Measurements from ENCODE around the gene DNAH1.

DNA sequence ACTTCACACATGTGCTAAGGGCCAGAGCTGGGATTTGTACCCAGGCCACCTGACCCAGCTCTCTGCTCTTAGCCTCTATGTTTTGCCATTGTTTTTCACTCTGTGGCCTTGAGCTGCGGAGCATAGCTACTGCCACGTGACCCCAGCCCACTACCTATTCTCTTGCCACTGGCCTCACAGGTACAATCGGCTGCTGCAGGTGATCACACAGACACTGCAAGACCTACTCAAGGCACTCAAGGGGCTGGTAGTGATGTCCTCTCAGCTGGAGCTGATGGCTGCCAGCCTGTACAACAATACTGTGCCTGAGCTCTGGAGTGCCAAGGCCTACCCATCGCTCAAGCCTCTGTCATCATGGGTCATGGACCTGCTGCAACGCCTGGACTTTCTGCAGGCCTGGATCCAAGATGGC, 82.6 kb downstream of the DNAH1 start:
- TF ChIP-seq, protein P1, sequence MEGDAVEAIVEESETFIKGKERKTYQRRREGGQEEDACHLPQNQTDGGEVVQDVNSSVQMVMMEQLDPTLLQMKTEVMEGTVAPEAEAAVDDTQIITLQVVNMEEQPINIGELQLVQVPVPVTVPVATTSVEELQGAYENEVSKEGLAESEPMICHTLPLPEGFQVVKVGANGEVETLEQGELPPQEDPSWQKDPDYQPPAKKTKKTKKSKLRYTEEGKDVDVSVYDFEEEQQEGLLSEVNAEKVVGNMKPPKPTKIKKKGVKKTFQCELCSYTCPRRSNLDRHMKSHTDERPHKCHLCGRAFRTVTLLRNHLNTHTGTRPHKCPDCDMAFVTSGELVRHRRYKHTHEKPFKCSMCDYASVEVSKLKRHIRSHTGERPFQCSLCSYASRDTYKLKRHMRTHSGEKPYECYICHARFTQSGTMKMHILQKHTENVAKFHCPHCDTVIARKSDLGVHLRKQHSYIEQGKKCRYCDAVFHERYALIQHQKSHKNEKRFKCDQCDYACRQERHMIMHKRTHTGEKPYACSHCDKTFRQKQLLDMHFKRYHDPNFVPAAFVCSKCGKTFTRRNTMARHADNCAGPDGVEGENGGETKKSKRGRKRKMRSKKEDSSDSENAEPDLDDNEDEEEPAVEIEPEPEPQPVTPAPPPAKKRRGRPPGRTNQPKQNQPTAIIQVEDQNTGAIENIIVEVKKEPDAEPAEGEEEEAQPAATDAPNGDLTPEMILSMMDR (IDR thresholded peaks at IDR 0.05 in 4 of 5, conservative IDR thresholded peaks at IDR 0.05 in 1 of 5), result no peak
- no peak for TF ChIP-seq POLR2A (IDR thresholded peaks at IDR 0.05)
